H1 (cell line): Measurements from ENCODE around the gene GPR39. TPM values are rescaled to one million over a fixed set of nuclear protein-coding genes. Genes with fewer than 3 reads are reported as not detected.

Experiments used
- CREB1 ChIP-seq: IDR thresholded peaks from 2 replicates; pipeline ENCODE4 v1.6.1; 2012; ENCODE audit warnings: inconsistent platforms
- NANOG ChIP-seq: IDR thresholded peaks from 2 replicates; pipeline ENCODE4 v1.6.1; 2011; ENCODE audit warnings: low read length, low read depth, mild to moderate bottlenecking, inconsistent platforms; ENCODE audit not compliant: insufficient read depth, poor library complexity, severe bottlenecking
- NRF1 ChIP-seq: IDR thresholded peaks from 2 replicates; pipeline ENCODE4 v1.6.1; 2011; ENCODE audit warnings: mild to moderate bottlenecking, low read depth, low read length, improper control_type of control experiment
- SIN3A ChIP-seq, 2 experiments: IDR thresholded peaks in 1 of 2; conservative IDR thresholded peaks in 1 of 2; 2 replicates each; pipeline ENCODE4 v1.6.1; 2011 to 2012; ENCODE audit warnings: low read length in 2 of 2, improper control_type of control experiment in 1 of 2, low read depth in 1 of 2, mild to moderate bottlenecking in 1 of 2
- polyA plus RNA-seq, 7 experiments: library from polyadenylated mRNA; depleted of rRNA in 3 of 7; stranded (reverse) in 5 of 7; unstranded in 2 of 7; fragments of >200 nt in 5 of 7; fragments of 200-250 nt in 2 of 7; gene quantifications; 1 replicate in 5 of 7; 2 replicates in 1 of 7; 4 replicates in 1 of 7; pipeline versions ENCODE4 v1.2.1 to v1.2.3, GENCODE V29; 2011 to 2013; ENCODE audit warnings: missing spikeins in 2 of 7, mixed read lengths in 2 of 7
- total RNA-seq: library from RNA; stranded (reverse); fragmentation: NEBNext Ultra II Directional; extraction: Animal tissue kit (Norgen Biotek cat#: 25700); gene quantifications from 2 replicates; pipeline ENCODE4 v1.2.1, GENCODE V29; 2021

The GPR39 gene
- total and polyA plus RNA-seq, 2 of the 8 experiments (the other 6 are each of a cell fraction or from before 2014, with no cell fraction given), result 0.63 to 2.7 TPM

- no peak for TF ChIP-seq NANOG
- TF ChIP-seq NRF1, result no peak
- no peak for TF ChIP-seq SIN3A (conservative IDR thresholded peaks at IDR 0.05 in 1 of 2, IDR thresholded peaks at IDR 0.05 in 1 of 2; ENCODE audit: low read depth in 1 of 2, low read length in 2 of 2)
- TF ChIP-seq CREB1, result no peak
Measured at GRCh38 chr2:132374961-132375360, 41.6 kb upstream of the GPR39 start (continued).
